SK-N-SH (cell line): ENCODE data around the gene CFAP20. TPM values are rescaled to one million over a fixed set of nuclear protein-coding genes. Genes with fewer than 3 reads are reported as not detected.

Experiments used
- CHD2 ChIP-seq: fragments of 150-350 bp; IDR thresholded peaks from 2 replicates; pipeline ENCODE4 v1.6.1; 2018; ENCODE audit warnings: low read length; ENCODE audit not compliant: partially characterized antibody
- PBX3 ChIP-seq: IDR thresholded peaks from 2 replicates; pipeline ENCODE4; 2012
- polyA plus RNA-seq, 3 experiments: library from polyadenylated mRNA; depleted of rRNA; stranded (reverse); fragments of >200 nt; gene quantifications; 2 replicates each; pipeline ENCODE4 v1.2.3, GENCODE V29; 2012
- small RNA-seq, 7 experiments: library from RNA; depleted of rRNA; stranded (forward); fragments of <200 nt; gene quantifications; one replicate each; pipeline ENCODE3, GENCODE V24; 2012

Gene CFAP20
- polyA plus RNA-seq, 1 of the 3 experiments (the other 2 are of a cell fraction) = 61.6 TPM

GRCh38 chr16:58070585-58070984 lies 58.6 kb downstream of the CFAP20 start (continued):
- TF ChIP-seq PBX3 (no peak), CHD2 (no peak)

Small RNA genes within 50 kb of the gene (small RNA-seq; reads per million reads assigned to genes)
- 0 reads per million in 7 experiments for gene RF00019

Other genes with a start within 250 kb of the CFAP20 start
- gene CNGB1, start 158.3 kb downstream of the CFAP20 start, polyA plus RNA-seq (2012; rRNA removed) = 0.05 TPM in 1 of 2 replicates, not detected in the other
- 4.8 and 7.6 TPM in 2 replicates for gene ZNF319, start 128.7 kb downstream of the CFAP20 start, polyA plus RNA-seq (2012; rRNA removed)
- 87.3 and 94.1 TPM in 2 replicates for gene USB1, start 128.0 kb downstream of the CFAP20 start, polyA plus RNA-seq (2012; rRNA removed)
- gene MMP15, start 103.6 kb downstream of the CFAP20 start, polyA plus RNA-seq (2012; rRNA removed) = 2.6 and 3.1 TPM in 2 replicates
- gene CSNK2A2, start 68.7 kb upstream of the CFAP20 start, polyA plus RNA-seq (2012; rRNA removed) = 25.8 and 27.0 TPM in 2 replicates
- gene PRSS54, start 165.6 kb upstream of the CFAP20 start, polyA plus RNA-seq (2012; rRNA removed) = not detected in 2 replicates